ENCODE data around the gene PFDN2.

DNA sequence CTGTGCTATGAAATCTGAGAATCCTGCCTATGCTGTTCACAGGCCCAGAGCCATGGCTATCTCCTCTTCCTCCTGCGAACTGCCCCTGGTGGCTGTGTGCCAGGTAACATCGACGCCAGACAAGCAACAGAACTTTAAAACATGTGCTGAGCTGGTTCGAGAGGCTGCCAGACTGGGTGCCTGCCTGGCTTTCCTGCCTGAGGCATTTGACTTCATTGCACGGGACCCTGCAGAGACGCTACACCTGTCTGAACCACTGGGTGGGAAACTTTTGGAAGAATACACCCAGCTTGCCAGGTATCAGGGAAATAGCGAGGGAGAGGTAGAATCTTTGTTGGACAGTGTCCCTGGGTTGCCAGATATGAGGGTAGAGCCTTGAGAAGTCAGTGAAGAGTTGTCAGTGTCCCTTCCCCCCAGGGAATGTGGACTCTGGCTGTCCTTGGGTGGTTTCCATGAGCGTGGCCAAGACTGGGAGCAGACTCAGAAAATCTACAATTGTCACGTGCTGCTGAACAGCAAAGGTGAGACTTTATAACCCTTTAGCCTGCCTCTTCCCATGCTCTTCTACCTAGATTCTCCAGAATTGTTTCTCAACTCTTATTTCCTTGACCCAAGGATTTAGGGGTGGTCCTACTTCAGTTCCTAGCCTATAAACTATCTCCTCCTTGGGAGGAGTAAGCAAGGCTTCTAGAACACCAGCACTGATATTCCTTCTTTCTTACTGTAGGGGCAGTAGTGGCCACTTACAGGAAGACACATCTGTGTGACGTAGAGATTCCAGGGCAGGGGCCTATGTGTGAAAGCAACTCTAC, 1.5 kb upstream of the PFDN2 start:
- TF ChIP-seq EZH2 (IDR thresholded peaks at IDR 0.05; ENCODE audit: borderline replicate concordance, low read depth, low read length, severe bottlenecking): no peak
- TF ChIP-seq CTCF (IDR thresholded peaks at IDR 0.05; ENCODE audit: extremely low read depth in 1 of 2, insufficient read depth in 1 of 2, low read depth in 1 of 2, low read length in 2 of 2): peak; percentile 37 to 39
- no peak for TF ChIP-seq POLR2A (IDR thresholded peaks at IDR 0.05; ENCODE audit: low read depth, low read length)
- TF ChIP-seq GATA2 (IDR thresholded peaks at IDR 0.05; ENCODE audit: insufficient read depth, insufficient read length, low read depth, low read length): no peak
- no peak for TF ChIP-seq MYC (IDR thresholded peaks at IDR 0.05; ENCODE audit: low read depth, low read length)
- TF ChIP-seq POLR2AphosphoS5 (IDR thresholded peaks at IDR 0.05; ENCODE audit: insufficient read depth, low read depth, low read length): peak; percentile 15
- no peak for TF ChIP-seq FOS (IDR thresholded peaks at IDR 0.05; ENCODE audit: borderline replicate concordance, insufficient read depth, low read length)
